Measurements from ENCODE around the gene TMEM53. TPM values are rescaled to one million over a fixed set of nuclear protein-coding genes. Genes with fewer than 3 reads are reported as not detected.

The TMEM53 gene
- total and polyA plus RNA-seq, 2 of the 8 experiments (the other 6 are each of a cell fraction or from before 2014, with no cell fraction given): 6.7 to 27.9 TPM

GRCh38 chr1:44720281-44720680 is 46.0 kb upstream of the TMEM53 start:
- Histone ChIP-seq H3K27me3 (replicated peaks in 1 of 4; ENCODE audit: control insufficient read depth in 3 of 4, extremely low read depth in 1 of 4, insufficient read depth in 3 of 4, low read length in 3 of 4) (no peaks in the 10 kb centered on the region), H4K91ac (replicated peaks; ENCODE audit: insufficient read length, low read length) (no peak overlapping the region), H3K23ac (ENCODE audit: insufficient read length) (no peak overlapping the region), H3K23me2 (ENCODE audit: low read depth, low read length) (no peaks in the 10 kb centered on the region), H2AFZ (ENCODE audit: low read length) (no peak overlapping the region), H2BK15ac (ENCODE audit: low read length) (no peak overlapping the region), H2BK20ac (ENCODE audit: low read length) (no peak overlapping the region), H3K4ac (replicated peaks; ENCODE audit: insufficient read length, low read depth, low read length) (no peak overlapping the region), H2BK12ac (ENCODE audit: low read depth, low read length) (no peak overlapping the region), H3K14ac (ENCODE audit: insufficient read length) (no peak overlapping the region), H3K4me3 (ENCODE audit: extremely low read depth in 1 of 4, insufficient read depth in 2 of 4, low read depth in 3 of 4, low read length in 4 of 4) (no peak overlapping the region), H3K79me1 (ENCODE audit: low read depth, low read length) (no peaks in the 10 kb centered on the region), H2AK5ac (ENCODE audit: low read depth, low read length) (no peak overlapping the region), H2BK5ac (ENCODE audit: low read depth, low read length) (no peak overlapping the region), H3K18ac (ENCODE audit: extremely low read depth, low read length) (no peak overlapping the region), H3K9me3 (ENCODE audit: insufficient read depth in 2 of 2, low read depth in 1 of 2, low read length in 1 of 2) (no peaks in the 10 kb centered on the region), H3K36me3 (ENCODE audit: control insufficient read depth in 2 of 4, insufficient read depth in 4 of 4, low read length in 3 of 4) (no peaks in the 10 kb centered on the region), H4K20me1 (replicated peaks in 1 of 2; ENCODE audit: control insufficient read depth in 1 of 2, insufficient read depth in 2 of 2, low read length in 2 of 2) (no peaks in the 10 kb centered on the region), H3K4me1 (replicated peaks in 1 of 4; ENCODE audit: control insufficient read depth in 3 of 4, insufficient read depth in 4 of 4, low read length in 3 of 4) (no peaks in the 10 kb centered on the region), H4K8ac (ENCODE audit: extremely low read depth, insufficient read depth, low read length) (no peak overlapping the region), H4K5ac (ENCODE audit: insufficient read length, low read depth, low read length) (no peak overlapping the region), H3K9ac (replicated peaks in 1 of 4; ENCODE audit: extremely low read depth in 1 of 4, low read depth in 3 of 4, low read length in 3 of 4) (no peak overlapping the region), H3K27ac (ENCODE audit: low read depth, low read length) (no peak overlapping the region), H3K4me2 (ENCODE audit: insufficient read depth in 1 of 2, low read depth in 2 of 2, low read length in 2 of 2) (no peak overlapping the region), H2BK120ac (replicated peaks; ENCODE audit: low read depth, low read length) (no peak overlapping the region), H3K56ac (replicated peaks; ENCODE audit: insufficient read length, low read depth, low read length) (no peak overlapping the region), H3K79me2 (ENCODE audit: control insufficient read depth in 1 of 2, insufficient read depth in 2 of 2, low read length in 2 of 2) (no peaks in the 10 kb centered on the region)
- ChIA-PET CTCF (ENCODE audit: partially characterized antibody) (interaction anchor here (0.5 to 10.2 kb wide), 5 partner anchors 11 to 168 kb away, joined by 3 to 107 read pairs (median 4); partner anchors contain the start of gene RNU5D-1), POLR2A (ENCODE audit: partially characterized antibody) (interaction anchor here (0.8 to 22.5 kb wide), 6 partner anchors 12 to 101 kb away, joined by 3 to 428 read pairs (median 77); partner anchors contain the start of genes BEST4, KIF2C, RNU5D-1 and RPS8)
- TF ChIP-seq ASH2L (IDR thresholded peaks at IDR 0.05; ENCODE audit: low read length): no peak
- no peak for TF ChIP-seq EGR1 (IDR thresholded peaks at IDR 0.05; ENCODE audit: borderline replicate concordance, low read depth, low read length)
- TF ChIP-seq KDM5A (IDR thresholded peaks at IDR 0.05; ENCODE audit: low read length): no peak
- no peak for TF ChIP-seq YY1 (IDR thresholded peaks at IDR 0.05; ENCODE audit: low read depth, low read length)
- TF ChIP-seq SAP30 (IDR thresholded peaks at IDR 0.05; ENCODE audit: insufficient read depth, insufficient replicate concordance, low read length): no peak
- TF ChIP-seq JUND (IDR thresholded peaks at IDR 0.05; ENCODE audit: low read length): no peak
- TF ChIP-seq, protein P1, sequence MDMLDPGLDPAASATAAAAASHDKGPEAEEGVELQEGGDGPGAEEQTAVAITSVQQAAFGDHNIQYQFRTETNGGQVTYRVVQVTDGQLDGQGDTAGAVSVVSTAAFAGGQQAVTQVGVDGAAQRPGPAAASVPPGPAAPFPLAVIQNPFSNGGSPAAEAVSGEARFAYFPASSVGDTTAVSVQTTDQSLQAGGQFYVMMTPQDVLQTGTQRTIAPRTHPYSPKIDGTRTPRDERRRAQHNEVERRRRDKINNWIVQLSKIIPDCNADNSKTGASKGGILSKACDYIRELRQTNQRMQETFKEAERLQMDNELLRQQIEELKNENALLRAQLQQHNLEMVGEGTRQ (IDR thresholded peaks at IDR 0.05; ENCODE audit: low read length): no peak
- no peak for TF ChIP-seq ATF2 (IDR thresholded peaks at IDR 0.05; ENCODE audit: low read length)
- no peak for TF ChIP-seq POLR2A (IDR thresholded peaks at IDR 0.05; ENCODE audit: control extremely low read depth in 1 of 2, low read depth in 2 of 2, low read length in 2 of 2)
- no peak for TF ChIP-seq TAF1 (IDR thresholded peaks at IDR 0.05; ENCODE audit: low read depth, low read length)
- no peak for TF ChIP-seq ATF3 (IDR thresholded peaks at IDR 0.05; ENCODE audit: insufficient read depth, low read depth, low read length)
- 95% methylated on average over 4 of the region's 4 CpGs; no CpG with 5 or more reads in 1 of the 2 experiments for WGBS, 2 experiments (ENCODE audit: extremely low coverage in 1 of 2, insufficient coverage in 1 of 2, insufficient read length in 1 of 2, insufficient replicate concordance in 2 of 2, low coverage in 1 of 2, low lambda C conversion rate in 2 of 2, missing lambda C conversion rate in 1 of 2)
- DNase-seq (ENCODE audit: low read depth in 1 of 2, low spot score in 2 of 2) (no peak), FAIRE-seq (no peak)

All from H1 (cell line).